Choroid plexus epithelial cell (primary cell): Measurements from ENCODE around the gene JPH2.
A peak's percentile ranks its signal among the peaks of the same experiment; 100 is the strongest.

Experiments
- DNase-seq: peaks from one replicate; pipeline ENCODE4 v3.0.0-alpha.2; 2010; ENCODE audit warnings: low read depth
- H3K4me3 ChIP-seq: 2 replicates; pipeline ENCODE4 v1.5.1; 2011; ENCODE audit warnings: low read depth, mild to moderate bottlenecking, control low read depth, low read length, moderate library complexity
- CTCF ChIP-seq: conservative IDR thresholded peaks from 2 replicates; pipeline ENCODE4 v1.5.1; 2011; ENCODE audit warnings: low read depth, mild to moderate bottlenecking, control low read depth, inconsistent platforms, low read length, moderate library complexity

Gene JPH2

GRCh38 chr20:44075950-44076232, 111.1 kb downstream of the JPH2 start:
- TF ChIP-seq CTCF, result no peak
- no peak overlapping the region for H3K4me3 ChIP-seq
- no peak for DNase-seq

- no peak for DNase-seq
- H3K4me3 ChIP-seq, result no peak overlapping the region
- TF ChIP-seq CTCF, result no peak
Measured at GRCh38 chr20:44075191-44075949, 111.6 kb downstream of the JPH2 start.

- no peak overlapping the region for H3K4me3 ChIP-seq
- peak; percentile 33 for DNase-seq
- TF ChIP-seq CTCF, result no peak
Measured at GRCh38 chr20:44074252-44075151, 112.5 kb downstream of the JPH2 start.

GRCh38 chr20:44073675-44074071, 113.3 kb downstream of the JPH2 start:
- TF ChIP-seq CTCF, result no peak
- no peak overlapping the region for H3K4me3 ChIP-seq
- no peak for DNase-seq

- no peak for TF ChIP-seq CTCF
- DNase-seq, result no peak
- H3K4me3 ChIP-seq, result no peak overlapping the region
Measured at GRCh38 chr20:44073011-44073674, 113.8 kb downstream of the JPH2 start.

- no peak for TF ChIP-seq CTCF
- H3K4me3 ChIP-seq, result no peak overlapping the region
- no peak for DNase-seq
Measured at GRCh38 chr20:44072384-44072783, 114.6 kb downstream of the JPH2 start.
